ENCODE measurements around the gene PTGER3.

PTGER3 gene

GRCh38 chr1:71047635-71048607 lies at the start of gene PTGER3:
Gene PTGER3 (minus strand): TSS chr1:71047816. CDS start chr1:71047577, 239 bp downstream.
- peak within 1 kb of the TSS; percentile 70 for H3K4me3 ChIP-seq (ENCODE audit: low read length)
- DNase-seq (ENCODE audit: low read depth), result peak; percentile 36
- TF ChIP-seq CTCF (conservative IDR thresholded peaks at IDR 0.05; ENCODE audit: low read length), result no peak

- no peak for DNase-seq (ENCODE audit: low read depth)
- no peak for TF ChIP-seq CTCF (conservative IDR thresholded peaks at IDR 0.05; ENCODE audit: low read length)
- no peak overlapping the region for H3K4me3 ChIP-seq (ENCODE audit: low read length)
Observed at GRCh38 chr1:71094913-71095312, 47.3 kb upstream of the PTGER3 start.

GRCh38 chr1:71093938-71094337 lies 46.3 kb upstream of the PTGER3 start:
- peak; percentile 29 for DNase-seq (ENCODE audit: low read depth)
- no peak overlapping the region for H3K4me3 ChIP-seq (ENCODE audit: low read length)
- TF ChIP-seq CTCF (conservative IDR thresholded peaks at IDR 0.05; ENCODE audit: low read length), result peak; percentile 65

GRCh38 chr1:71089536-71090270 lies 42.1 kb upstream of the PTGER3 start:
- no peak overlapping the region for H3K4me3 ChIP-seq (ENCODE audit: low read length)
- no peak for TF ChIP-seq CTCF (conservative IDR thresholded peaks at IDR 0.05; ENCODE audit: low read length)
- peak; percentile 87 for DNase-seq (ENCODE audit: low read depth)

GRCh38 chr1:71088645-71089287 lies 41.1 kb upstream of the PTGER3 start:
- no peak for DNase-seq (ENCODE audit: low read depth)
- no peak for TF ChIP-seq CTCF (conservative IDR thresholded peaks at IDR 0.05; ENCODE audit: low read length)
- no peak overlapping the region for H3K4me3 ChIP-seq (ENCODE audit: low read length)

GRCh38 chr1:71087713-71088112 lies 40.1 kb upstream of the PTGER3 start:
- DNase-seq (ENCODE audit: low read depth), result no peak
- H3K4me3 ChIP-seq (ENCODE audit: low read length), result no peak overlapping the region
- TF ChIP-seq CTCF (conservative IDR thresholded peaks at IDR 0.05; ENCODE audit: low read length), result no peak

Data from AG10803 (cell line).